Stomach smooth muscle (tissue), 2 donors: ENCODE results near the gene FGF7.
"Not testable (repeated sequence)": the region's sequence is repeated elsewhere in the genome, so short reads cannot be mapped to it uniquely, and the experiment has no call there.

Experiments
- H3K27ac ChIP-seq: one replicate; pipeline ENCODE4 v1.7.0; 2013; ENCODE audit warnings: mild to moderate bottlenecking, low read length, inconsistent platforms
- H3K27me3 ChIP-seq, 2 donors: one replicate each; pipeline ENCODE4 v1.7.0; 2013; ENCODE audit warnings: low read length in 2 of 2; ENCODE audit not compliant: insufficient read depth in 2 of 2, control insufficient read depth in 1 of 2
- H3K36me3 ChIP-seq, 2 donors: one replicate each; pipeline ENCODE4 v1.7.0; 2013; ENCODE audit warnings: low read length in 2 of 2; ENCODE audit not compliant: control insufficient read depth in 2 of 2, insufficient read depth in 2 of 2
- H3K4me1 ChIP-seq: one replicate; pipeline ENCODE4 v1.7.0; 2013; ENCODE audit warnings: low read length; ENCODE audit not compliant: control insufficient read depth, insufficient read depth
- H3K4me3 ChIP-seq, 2 donors: one replicate each; pipeline ENCODE4 v1.7.0; 2013; ENCODE audit warnings: low read length in 2 of 2
- H3K9ac ChIP-seq, 2 donors: one replicate each; pipeline ENCODE4 v1.7.0; 2013; ENCODE audit warnings: low read length in 2 of 2, mild to moderate bottlenecking in 1 of 2
- H3K9me3 ChIP-seq, 2 donors: one replicate each; pipeline ENCODE4 v1.7.0; 2013; ENCODE audit warnings: low read length in 2 of 2; ENCODE audit not compliant: control insufficient read depth in 2 of 2
- donor health status: healthy.
- donor health status: Pancreatic carcinoma.

The FGF7 gene

DNA sequence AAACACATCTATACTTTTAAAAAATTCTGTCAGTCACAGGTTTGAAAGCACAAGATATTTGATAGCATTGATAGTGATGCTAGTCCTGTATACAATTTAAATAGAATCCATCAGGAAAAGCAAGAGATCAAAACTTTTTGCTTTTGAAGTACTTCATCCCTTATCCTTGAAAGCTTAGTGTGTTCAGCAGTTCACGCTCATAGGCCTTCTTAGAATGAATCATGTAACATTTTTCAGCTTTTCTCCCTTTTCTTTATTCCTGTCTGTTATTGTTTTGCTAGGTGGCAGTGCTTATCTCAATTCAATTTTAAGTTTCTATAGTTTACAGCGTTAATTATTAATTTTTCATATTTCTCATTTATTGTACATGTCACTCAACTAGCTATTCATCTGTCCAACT lies 69.1 kb downstream of the FGF7 start:
- H3K9ac ChIP-seq = no peak overlapping the region
- no peaks in the 10 kb centered on the region for H3K9me3 ChIP-seq
- H3K4me3 ChIP-seq = no peak overlapping the region
- H3K27me3 ChIP-seq = no peaks in the 10 kb centered on the region
- no peaks in the 10 kb centered on the region for H3K36me3 ChIP-seq
- no peak overlapping the region for H3K27ac ChIP-seq
- no peaks in the 10 kb centered on the region for H3K4me1 ChIP-seq

DNA sequence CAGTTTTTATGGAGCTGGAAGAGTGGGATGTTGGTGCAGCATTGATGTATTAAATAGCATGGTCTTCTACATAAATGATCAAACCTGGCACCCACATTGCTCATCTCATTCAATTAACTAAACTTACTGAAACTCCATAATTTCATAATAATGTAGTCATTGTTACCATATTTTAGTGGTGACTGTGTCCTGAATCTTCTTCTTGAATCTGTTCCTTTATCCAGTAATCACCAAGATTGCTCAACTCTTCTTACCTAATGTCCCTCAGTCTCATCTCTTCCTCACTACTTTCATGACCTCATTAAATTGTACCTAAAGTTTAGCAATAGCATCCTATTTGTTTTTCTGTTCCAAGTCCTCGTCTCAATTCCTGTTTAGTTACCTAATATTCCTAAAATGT lies 69.8 kb downstream of the FGF7 start:
- H3K27me3 ChIP-seq = no peaks in the 10 kb centered on the region
- no peak overlapping the region for H3K27ac ChIP-seq
- H3K4me3 ChIP-seq = no peak overlapping the region
- H3K9ac ChIP-seq = no peak overlapping the region
- H3K36me3 ChIP-seq = no peaks in the 10 kb centered on the region
- no peaks in the 10 kb centered on the region for H3K9me3 ChIP-seq
- no peaks in the 10 kb centered on the region for H3K4me1 ChIP-seq

DNA sequence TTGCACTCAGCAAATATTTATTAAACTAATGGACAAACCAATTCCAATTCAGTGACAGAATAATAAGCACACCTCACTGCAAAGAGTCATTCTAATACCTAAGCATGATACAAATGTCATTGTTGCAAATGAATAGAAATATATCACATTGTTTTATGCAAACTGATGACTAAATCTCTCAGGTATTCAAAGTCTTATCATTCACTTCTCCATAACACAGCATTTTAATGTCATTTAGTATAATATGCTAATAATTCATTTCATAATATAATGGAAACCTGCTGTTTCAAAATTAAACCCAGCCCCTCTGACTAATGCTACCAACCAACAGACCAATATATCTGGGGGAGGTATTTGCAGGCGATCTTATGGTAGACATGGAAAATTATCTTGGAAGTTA lies 71.8 kb downstream of the FGF7 start:
- Histone ChIP-seq H3K9me3 (no peaks in the 10 kb centered on the region), H3K27me3 (no peaks in the 10 kb centered on the region), H3K27ac (no peak overlapping the region), H3K4me1 (no peaks in the 10 kb centered on the region), H3K4me3 (no peak overlapping the region), H3K9ac (no peak overlapping the region), H3K36me3 (no peaks in the 10 kb centered on the region)

DNA sequence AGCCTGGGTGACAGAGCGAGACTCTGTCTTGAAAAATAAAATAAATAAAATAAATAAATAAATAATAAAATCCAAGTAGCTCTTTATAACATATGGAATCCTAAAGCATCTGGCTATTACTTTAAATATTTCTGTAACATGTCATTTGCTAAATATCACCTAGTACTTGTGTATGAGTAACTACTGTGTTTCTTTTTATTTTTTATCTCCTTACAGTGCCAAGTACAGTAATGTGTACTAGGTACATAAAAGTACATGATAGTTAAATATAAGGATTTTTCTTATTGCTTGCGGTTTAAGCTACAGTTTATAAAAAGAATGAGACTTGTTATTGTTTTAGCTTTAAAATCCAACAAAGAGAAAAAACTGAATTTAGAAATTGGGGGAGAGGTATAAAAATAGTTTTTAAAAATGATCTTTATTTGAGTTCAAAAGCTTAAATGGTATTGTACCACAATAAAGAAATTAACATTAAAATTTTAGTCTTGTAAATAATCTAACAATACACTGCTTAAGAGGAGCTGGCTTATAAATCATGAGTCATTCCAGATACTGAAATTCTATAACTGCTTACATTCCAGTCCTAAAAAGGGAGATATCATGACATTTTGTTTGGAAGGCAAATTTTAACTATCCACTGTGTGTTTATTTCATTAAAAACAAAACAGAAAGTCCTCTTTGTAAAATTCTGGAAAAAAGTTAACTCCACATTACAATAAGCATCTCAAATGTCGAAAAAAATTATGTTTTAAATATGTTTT lies 73.1 kb downstream of the FGF7 start:
- Histone ChIP-seq H3K36me3 (no peaks in the 10 kb centered on the region), H3K27me3 (no peaks in the 10 kb centered on the region), H3K9ac (no peak overlapping the region), H3K4me3 (no peak overlapping the region), H3K27ac (no peak overlapping the region), H3K9me3 (peaks cover 0 to 2% of the 10 kb centered on the region in 2 donors), H3K4me1 (no peaks in the 10 kb centered on the region)

DNA sequence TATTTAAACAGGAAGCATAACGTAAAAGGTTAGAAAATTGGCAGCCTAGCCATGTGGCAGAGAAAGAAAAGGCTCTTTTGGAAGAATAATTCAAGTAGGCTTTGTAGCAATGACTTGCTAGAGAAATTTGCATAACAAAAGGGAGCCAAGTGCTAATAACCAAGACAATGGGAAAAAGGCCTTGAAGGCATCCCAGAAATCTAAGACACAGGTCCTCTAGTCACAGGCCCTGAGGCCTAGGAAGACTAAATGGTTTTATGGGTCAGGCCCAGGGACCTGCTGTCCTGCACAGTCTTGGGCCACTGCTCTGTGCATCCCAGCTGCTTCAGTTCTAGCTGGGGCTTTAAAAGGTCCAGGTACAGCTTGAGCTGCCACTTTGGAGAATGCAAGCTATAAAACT lies 78.5 kb downstream of the FGF7 start:
- Histone ChIP-seq H3K27ac (no peak overlapping the region), H3K9ac (no peak overlapping the region), H3K27me3 (no peaks in the 10 kb centered on the region), H3K4me1 (no peaks in the 10 kb centered on the region), H3K9me3 (peaks cover 0 to 2% of the 10 kb centered on the region in 2 donors), H3K36me3 (no peaks in the 10 kb centered on the region), H3K4me3 (no peak overlapping the region)

DNA sequence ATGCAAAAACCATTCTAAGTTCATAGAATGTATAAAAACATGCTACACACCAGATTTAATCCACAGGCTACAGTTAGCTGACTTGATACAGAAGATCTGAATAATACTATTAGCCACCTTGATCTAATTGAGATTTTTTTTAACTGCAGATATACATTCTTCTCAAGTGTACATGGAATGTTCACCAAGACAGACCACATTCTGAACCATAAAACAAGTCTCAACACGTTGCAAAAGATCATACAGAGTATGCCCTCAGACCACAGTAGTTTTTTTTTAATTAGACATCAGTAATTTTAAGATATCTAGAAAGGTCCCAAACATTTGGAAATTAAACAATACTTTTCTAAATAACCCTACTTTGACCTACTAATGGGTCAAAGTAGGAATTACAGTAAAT lies 83.3 kb downstream of the FGF7 start:
- H3K27ac ChIP-seq = no peak overlapping the region
- H3K27me3 ChIP-seq = no peaks in the 10 kb centered on the region
- H3K4me1 ChIP-seq = no peaks in the 10 kb centered on the region
- H3K4me3 ChIP-seq = no peak overlapping the region
- H3K9me3 ChIP-seq = no peaks in the 10 kb centered on the region
- no peaks in the 10 kb centered on the region for H3K36me3 ChIP-seq
- H3K9ac ChIP-seq = no peak overlapping the region

DNA sequence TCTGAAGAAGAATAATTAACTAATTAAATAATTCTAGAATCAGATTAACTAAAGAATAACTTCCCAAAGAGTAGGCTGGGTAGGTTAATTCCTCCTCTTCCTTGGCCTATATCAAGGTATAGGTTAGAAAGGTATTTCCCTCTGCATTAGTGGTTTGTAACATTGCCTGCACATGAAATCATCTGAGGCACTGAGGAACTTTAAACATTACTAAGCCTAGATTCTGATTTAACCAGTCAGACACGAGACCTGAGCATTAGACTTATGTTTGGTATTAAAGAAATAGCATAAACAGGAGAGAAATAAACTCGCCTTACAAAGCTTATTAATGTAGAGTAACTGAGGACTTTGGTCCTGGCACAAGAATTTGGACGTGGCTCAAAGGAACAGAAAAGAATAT lies 84.2 kb downstream of the FGF7 start:
- Histone ChIP-seq H3K9ac (no peak overlapping the region), H3K27ac (no peak overlapping the region), H3K4me1 (no peaks in the 10 kb centered on the region), H3K4me3 (no peak overlapping the region), H3K36me3 (no peaks in the 10 kb centered on the region), H3K27me3 (no peaks in the 10 kb centered on the region), H3K9me3 (no peaks in the 10 kb centered on the region)

DNA sequence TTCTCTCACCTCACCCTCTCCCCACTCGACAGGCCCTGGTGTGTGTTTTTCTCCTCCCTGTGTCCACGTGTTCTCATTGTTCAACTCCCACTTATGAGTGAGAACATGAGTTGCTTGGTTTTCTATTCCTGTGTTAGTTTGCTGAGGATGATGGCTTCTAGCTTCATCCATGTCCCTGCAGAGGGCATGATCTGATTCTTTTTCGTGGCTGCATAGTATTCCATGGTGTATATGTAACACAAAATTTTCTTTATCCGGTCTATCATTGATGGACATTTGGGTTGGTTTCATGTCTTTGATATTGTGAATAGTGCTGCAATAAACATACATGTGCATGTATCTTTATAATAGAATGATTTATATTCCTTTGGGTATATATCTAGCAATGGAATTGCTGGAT lies 89.7 kb downstream of the FGF7 start:
- not testable (repeated sequence) for H3K36me3 ChIP-seq, H3K27me3 ChIP-seq, H3K4me3 ChIP-seq

DNA sequence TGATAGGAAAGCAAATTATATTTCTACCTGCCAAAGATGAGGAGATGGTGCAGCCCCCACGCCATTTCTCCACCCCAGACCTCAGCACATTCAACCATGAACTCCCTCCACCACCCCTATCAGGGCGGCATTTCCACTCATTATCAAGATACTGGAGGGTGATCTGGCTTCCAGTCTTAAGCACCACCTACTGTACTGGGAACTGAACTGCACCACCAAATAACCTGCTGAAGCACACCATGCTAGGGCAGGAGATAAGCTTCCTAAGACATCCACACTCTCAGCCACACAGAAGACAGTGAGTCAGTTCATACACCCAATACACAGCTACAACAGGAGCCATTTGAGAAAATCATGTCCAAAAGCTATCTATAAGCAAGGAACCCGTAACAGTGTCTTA lies 98.8 kb downstream of the FGF7 start:
- Histone ChIP-seq H3K4me1 (no peaks in the 10 kb centered on the region), H3K9me3 (no peaks in the 10 kb centered on the region), H3K27ac (no peak overlapping the region), H3K4me3 (no peak overlapping the region), H3K27me3 (no peaks in the 10 kb centered on the region), H3K36me3 (no peaks in the 10 kb centered on the region), H3K9ac (no peak overlapping the region)

More for the DNA sequence above, 89.7 kb downstream of the FGF7 start:
- not testable (repeated sequence) for H3K9ac ChIP-seq, H3K9me3 ChIP-seq, H3K4me1 ChIP-seq, H3K27ac ChIP-seq

DNA sequence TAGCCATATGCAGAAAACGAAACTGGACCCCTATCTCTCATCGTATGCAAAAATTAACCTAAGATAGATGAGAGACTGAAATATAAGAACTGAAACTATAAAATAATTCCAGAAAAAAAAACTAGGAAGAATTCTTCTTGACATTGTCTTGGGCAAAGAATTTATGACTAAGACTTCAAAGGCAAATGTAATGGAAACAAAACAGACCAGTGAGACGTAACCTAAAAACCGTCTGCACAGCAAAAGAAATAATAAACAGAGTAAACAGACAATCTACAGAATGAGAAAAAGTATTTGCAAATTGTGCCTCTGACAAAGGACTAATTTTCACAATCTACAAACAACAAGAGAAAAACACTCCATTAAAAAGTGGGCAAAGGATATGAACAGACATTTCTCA lies 105.2 kb downstream of the FGF7 start:
- Histone ChIP-seq H3K4me1 (no peaks in the 10 kb centered on the region), H3K36me3 (no peaks in the 10 kb centered on the region), H3K9me3 (no peaks in the 10 kb centered on the region), H3K27me3 (no peaks in the 10 kb centered on the region), H3K9ac (no peak overlapping the region), H3K4me3 (no peak overlapping the region), H3K27ac (no peak overlapping the region)

DNA sequence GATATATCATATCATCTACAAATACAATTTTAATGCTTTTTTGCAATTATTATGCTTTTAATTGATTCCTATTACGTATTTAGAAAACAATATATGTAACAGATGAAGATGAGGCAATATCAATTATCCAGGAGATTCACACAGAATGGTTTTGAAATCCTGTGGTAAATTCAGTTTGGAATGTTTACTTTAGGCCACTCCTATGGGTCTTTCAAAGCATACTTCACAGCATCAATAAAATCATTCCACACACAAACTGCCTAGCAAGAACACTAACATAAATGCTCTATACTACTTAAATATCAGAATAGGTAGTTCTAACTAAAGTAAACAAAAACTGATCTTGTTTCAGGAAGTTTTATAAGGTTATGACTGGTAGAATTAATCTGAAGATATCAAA lies 107.0 kb downstream of the FGF7 start:
- Histone ChIP-seq H3K4me3 (no peak overlapping the region), H3K9ac (no peak overlapping the region), H3K27ac (no peak overlapping the region), H3K4me1 (no peaks in the 10 kb centered on the region), H3K27me3 (no peaks in the 10 kb centered on the region), H3K9me3 (no peaks in the 10 kb centered on the region), H3K36me3 (no peaks in the 10 kb centered on the region)
